ENCODE results near the gene NFAM1.

- TF ChIP-seq CTCF (IDR thresholded peaks at IDR 0.05): no peak
- no peak for TF ChIP-seq POLR2A (IDR thresholded peaks at IDR 0.05)
Measured at GRCh38 chr22:42342426-42343120, 89.6 kb downstream of the NFAM1 start.

All from uterus (tissue), 2 donors.